ES-I3 (cell line): ENCODE results near the gene SERF2.
"Not testable (repeated sequence)": the region's sequence is repeated elsewhere in the genome, so short reads cannot be mapped to it uniquely, and the experiment has no call there.

Experiments used
- H3K36me3 ChIP-seq: 2 replicates; pipeline ENCODE4 v1.6.1; 2013; ENCODE audit warnings: mild to moderate bottlenecking, low read length, control low read depth, moderate library complexity; ENCODE audit not compliant: insufficient read depth
- H3K4me1 ChIP-seq: 2 replicates; pipeline ENCODE4 v1.6.1; 2013; ENCODE audit warnings: mild to moderate bottlenecking, control low read depth, low read length; ENCODE audit not compliant: insufficient read depth
- H3K9ac ChIP-seq: 2 replicates; pipeline ENCODE4 v1.6.1; 2013; ENCODE audit warnings: low read depth, mild to moderate bottlenecking, low read length, moderate library complexity
- H3K9me3 ChIP-seq: 2 replicates; pipeline ENCODE4 v1.6.1; 2013; ENCODE audit warnings: mild to moderate bottlenecking, low read length, moderate library complexity; ENCODE audit not compliant: control insufficient read depth, insufficient read depth

SERF2 gene

DNA sequence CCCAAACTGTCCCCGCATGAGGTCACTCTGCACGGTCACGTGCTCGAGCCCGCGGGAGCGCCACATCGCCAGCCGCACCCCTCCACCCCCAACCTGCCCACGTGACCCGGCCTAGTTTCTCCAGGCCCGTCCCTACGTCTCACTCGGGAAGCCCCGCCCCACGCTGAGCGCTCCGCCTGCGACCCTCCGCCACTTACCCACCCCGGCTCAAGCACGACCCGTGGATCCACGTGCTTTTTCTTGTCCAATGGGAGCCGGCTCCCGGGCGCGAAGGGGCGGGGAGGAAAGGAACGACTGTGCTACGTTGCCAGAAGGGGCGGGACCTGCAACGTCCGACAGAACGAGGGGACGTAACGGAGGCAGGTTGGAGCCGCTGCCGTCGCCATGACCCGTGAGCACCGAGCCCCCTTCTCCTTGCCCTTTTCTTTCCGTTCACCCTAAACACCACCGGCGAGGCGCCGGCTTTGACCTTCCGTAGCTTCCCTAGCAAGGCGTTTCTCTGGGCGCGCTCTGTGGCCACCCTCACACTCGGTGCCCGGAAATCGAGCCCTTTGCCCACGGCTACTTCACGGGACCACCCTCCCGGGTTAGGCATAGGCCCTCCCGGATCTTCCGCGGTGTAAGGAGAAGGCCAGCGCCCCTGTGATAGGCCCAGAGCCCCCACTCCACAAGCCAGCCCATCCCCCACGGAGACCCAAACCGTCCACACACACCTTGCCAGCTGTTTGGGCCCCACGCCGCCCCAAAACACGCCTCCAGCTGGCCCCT, at the start of gene SERF2:
TSS of gene SERF2 (plus strand) at position 328 of the 768 bp plus-strand sequence. CDS start at position 385, 57 bp downstream.
- Histone ChIP-seq H3K36me3 (peaks cover 18% of the 10 kb centered on the region), H3K9ac (peak within 1 kb of the TSS; percentile 83), H3K4me1 (peaks cover 15% of the 10 kb centered on the region; the same call in 1 of the 2 replicates), H3K9me3 (no peaks in the 10 kb centered on the region)

DNA sequence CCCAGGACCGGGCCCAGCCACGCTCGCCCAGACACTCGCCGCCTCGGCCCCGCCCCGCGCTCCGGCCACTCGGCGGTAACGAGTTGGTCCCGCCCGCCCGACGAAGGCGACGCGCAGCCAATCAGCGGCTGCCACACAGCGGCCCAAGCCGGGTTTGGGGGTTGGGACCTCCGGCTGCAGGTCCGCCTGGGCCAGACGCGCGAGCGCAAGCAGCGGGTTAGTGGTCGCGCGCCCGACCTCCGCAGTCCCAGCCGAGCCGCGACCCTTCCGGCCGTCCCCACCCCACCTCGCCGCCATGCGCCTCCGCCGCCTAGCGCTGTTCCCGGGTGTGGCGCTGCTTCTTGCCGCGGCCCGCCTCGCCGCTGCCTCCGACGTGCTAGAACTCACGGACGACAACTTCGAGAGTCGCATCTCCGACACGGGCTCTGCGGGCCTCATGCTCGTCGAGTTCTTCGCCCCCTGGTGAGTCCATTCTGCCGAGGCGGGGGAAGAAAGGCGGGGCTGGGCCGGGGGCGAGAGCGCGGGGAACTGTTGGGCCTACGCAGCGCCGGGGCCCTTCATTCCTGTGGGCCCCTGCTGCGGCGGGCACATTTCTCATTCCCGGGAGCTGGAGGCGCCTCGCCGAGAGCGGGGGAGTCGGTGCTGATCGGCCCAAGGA, 45.7 kb upstream of the SERF2 start, which contains the start of gene PDIA3:
TSS of gene PDIA3 (plus strand) at position 194 of the 658 bp plus-strand sequence. CDS start at position 296, 102 bp downstream.
- not testable (repeated sequence) for H3K36me3 ChIP-seq, H3K9me3 ChIP-seq, H3K4me1 ChIP-seq
- peak within 1 kb of the TSS; percentile 83 for H3K9ac ChIP-seq

DNA sequence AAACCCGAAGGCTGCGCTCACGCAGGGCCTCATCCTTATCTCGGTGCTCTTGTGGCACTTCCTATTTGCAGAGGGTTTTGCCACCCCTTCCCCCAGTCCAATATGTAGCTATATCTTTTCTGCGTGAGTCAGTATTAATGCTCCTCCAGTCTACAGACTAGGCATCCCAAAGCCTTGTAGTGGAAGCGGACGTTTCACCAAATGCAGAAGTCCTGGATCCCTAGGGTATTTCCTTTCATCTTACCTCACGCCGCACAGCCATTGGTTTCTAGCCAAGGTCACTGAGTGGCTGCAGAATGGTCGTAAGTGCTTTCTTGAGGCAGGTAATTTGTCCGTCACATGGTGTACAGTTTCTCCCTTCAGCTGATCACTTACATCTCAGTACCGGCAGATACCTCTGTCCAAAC, 45.2 kb upstream of the SERF2 start:
- H3K36me3 ChIP-seq, H3K9me3 ChIP-seq, H3K4me1 ChIP-seq: not testable (repeated sequence)
- H3K9ac ChIP-seq, result peak overlapping the region; percentile 83

DNA sequence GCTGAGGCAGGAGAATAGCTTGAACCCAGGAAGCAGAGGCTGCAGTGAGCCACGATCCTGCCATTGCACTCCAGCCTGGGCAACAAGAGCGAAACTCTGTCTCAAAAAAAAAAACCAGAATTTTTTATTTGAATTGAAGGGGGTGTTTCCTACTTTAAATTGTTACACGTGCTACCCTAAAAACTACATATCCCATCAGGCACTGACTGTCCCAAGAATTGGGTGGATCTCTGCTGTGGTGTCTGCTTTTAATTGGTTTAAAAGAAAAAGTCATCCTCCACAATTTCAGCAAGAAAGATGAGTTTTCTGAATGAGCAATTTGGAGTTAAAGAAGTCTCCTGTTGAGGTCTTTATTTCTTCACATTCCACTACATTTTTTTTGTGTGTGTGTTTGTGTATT, 43.7 kb upstream of the SERF2 start:
- Histone ChIP-seq H3K4me1 (no peaks in the 10 kb centered on the region; the same call in 1 of the 2 replicates), H3K9ac (no peak overlapping the region; the same call in 1 of the 2 replicates), H3K36me3 (no peaks in the 10 kb centered on the region; the same call in none of the 2 replicates), H3K9me3 (no peaks in the 10 kb centered on the region)

DNA sequence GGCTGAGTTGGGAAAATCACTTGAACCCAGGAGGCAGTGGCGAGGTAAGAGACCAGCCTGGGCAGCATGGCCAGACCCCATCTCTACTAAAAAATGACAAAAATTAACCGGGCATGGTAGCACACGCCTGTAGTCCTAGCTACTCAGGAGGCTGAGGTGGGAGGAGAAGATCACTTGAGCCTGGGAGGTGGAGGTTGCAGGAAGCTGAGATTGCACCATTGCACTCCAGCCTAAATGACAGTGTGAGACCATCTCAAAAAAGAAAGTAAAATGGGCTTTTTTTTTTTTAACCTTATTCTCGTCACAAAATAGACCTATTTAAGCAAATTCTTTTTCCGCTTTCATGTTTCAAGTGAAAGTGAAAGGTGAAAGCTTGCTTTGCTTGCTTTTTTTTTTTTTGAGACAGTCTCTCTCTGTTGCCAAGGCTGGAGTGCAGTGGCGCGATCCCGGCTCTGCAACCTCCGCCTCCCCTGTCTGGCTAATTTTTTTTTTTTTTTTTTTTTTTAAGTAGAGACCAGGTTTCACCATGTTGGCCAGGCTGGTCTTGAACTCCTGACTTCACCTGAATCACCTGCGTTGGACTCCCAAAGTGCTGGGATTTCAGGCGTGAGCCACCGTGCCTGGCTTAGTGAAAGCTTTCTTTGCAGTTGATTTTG, 42.3 kb upstream of the SERF2 start:
- Histone ChIP-seq H3K4me1 (no peaks in the 10 kb centered on the region; the same call in 1 of the 2 replicates), H3K9ac (no peak overlapping the region), H3K36me3 (peaks cover 4% of the 10 kb centered on the region), H3K9me3 (no peaks in the 10 kb centered on the region)

DNA sequence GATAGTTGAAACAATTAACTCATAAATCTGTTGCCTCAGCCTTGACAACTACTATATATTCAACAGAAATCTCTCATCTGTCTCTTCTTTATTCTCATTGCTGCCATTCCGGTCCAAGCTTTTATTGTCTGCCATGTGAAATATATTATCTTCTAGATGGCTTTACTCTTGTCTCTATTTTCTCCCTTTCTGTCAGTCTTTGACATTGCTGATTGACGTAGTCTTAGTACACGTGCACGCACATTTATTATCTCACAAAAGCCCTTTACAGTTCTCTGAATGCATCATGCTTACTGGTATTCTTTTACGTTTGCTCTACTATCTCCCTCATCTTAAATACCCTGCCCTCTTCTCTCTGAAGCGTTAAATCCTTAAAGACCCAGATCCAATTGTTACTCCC, 40.2 kb upstream of the SERF2 start:
- Histone ChIP-seq H3K36me3 (peaks cover 5% of the 10 kb centered on the region), H3K9me3 (no peaks in the 10 kb centered on the region), H3K9ac (no peak overlapping the region), H3K4me1 (no peaks in the 10 kb centered on the region; the same call in 1 of the 2 replicates)

DNA sequence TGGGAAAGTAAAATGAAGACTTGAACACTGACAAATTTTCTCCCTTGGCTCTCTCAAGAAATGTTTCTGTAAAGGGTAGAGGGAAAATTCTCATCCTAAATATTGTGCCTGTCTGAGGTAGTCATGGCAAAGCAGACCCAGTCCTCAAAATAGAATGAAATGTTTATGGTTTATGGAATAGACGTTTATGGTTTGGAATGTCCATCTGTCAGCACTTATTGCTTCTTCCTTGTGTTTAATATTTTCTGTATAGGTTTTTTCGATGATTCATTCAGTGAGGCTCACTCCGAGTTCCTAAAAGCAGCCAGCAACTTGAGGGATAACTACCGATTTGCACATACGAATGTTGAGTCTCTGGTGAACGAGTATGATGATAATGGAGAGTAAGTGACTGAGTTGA, 29.3 kb upstream of the SERF2 start:
- H3K36me3 ChIP-seq, result peaks cover 25% of the 10 kb centered on the region
- H3K9me3 ChIP-seq, result no peaks in the 10 kb centered on the region
- no peak overlapping the region for H3K9ac ChIP-seq
- H3K4me1 ChIP-seq, result no peaks in the 10 kb centered on the region

DNA sequence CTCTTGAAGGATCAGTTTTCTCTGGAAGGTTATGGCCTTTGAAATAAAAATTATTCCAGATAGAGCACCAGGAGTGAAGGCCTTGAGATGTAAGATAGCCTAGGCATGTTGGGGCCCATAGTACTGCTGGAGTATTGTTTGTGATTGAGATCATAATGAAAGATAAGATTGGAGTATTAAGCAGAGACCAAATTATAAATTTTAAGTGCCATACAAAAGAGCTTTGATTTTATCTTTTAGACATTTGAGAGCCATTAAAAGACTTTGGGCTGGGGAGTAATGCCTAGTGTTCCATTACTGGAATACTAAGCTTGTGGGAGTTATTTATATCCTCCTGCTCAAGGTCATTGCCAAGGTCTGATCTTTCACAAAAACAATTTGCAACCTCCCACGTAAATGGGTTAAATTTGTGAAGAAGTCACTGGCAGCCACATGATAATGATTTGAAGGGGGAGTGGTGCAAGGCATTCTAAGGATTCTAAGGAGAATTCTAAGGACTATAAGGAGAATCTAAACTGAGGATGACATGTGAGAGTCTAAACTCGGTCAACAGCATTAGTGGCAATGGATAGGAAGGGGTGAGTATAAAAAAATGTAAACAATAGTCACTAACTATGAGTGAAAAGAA, 28.2 kb upstream of the SERF2 start:
- Histone ChIP-seq H3K9ac (no peak overlapping the region), H3K36me3 (peaks cover 31% of the 10 kb centered on the region), H3K4me1 (no peaks in the 10 kb centered on the region), H3K9me3 (no peaks in the 10 kb centered on the region)

DNA sequence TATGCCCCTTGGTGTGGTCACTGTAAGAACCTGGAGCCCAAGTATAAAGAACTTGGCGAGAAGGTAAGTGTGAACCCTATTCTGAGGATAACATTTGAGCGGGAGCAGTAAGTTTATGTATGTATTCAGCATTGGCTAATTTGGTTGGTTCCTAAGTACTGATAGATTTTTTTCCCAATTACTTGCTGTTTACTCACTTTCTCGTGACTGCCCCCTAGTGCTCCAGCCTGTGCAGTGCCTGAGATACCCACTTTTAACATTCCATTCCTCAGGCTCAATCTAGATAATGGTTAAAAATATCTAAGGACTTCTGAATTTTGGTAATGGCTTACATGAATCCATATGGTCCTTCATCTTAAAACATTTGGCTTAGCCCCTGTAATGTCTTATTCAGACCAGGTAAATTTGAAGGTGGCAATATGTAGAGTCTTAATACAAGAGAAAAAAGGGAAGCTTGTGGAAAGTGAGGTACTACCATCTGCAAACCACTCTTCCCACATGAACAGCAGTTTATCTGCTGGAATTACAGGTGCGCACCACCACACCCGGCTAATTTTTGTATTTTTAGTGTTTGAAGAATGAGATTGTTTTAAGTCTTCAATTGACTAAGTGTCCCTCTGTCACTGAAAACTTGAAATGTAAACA, 22.4 kb upstream of the SERF2 start:
- Histone ChIP-seq H3K9ac (no peak overlapping the region), H3K9me3 (no peaks in the 10 kb centered on the region), H3K4me1 (no peaks in the 10 kb centered on the region), H3K36me3 (peaks cover 51% of the 10 kb centered on the region)

DNA sequence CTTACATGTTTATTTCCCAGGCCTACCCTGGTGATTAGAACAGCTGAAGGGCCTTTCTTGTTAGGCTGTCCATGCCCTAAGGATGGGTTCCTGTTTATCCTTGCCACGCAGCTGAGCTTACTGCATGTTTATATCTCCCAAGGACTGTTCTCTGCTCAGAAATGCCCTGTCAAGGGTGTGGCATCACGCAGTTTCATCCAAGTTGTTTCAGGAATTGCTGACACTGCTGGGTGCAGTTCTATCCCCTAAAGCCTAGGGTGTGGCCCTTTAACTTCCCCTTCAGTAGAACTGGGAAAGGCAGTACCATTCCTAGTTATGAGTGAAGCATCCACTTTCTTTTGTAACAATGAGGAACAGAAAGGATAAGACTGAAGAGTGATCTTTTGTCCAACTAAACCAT, 20.3 kb upstream of the SERF2 start:
- H3K4me1 ChIP-seq, result peaks cover 2% of the 10 kb centered on the region; the same call in 1 of the 2 replicates
- no peaks in the 10 kb centered on the region for H3K9me3 ChIP-seq
- peaks cover 37% of the 10 kb centered on the region for H3K36me3 ChIP-seq
- no peak overlapping the region for H3K9ac ChIP-seq

DNA sequence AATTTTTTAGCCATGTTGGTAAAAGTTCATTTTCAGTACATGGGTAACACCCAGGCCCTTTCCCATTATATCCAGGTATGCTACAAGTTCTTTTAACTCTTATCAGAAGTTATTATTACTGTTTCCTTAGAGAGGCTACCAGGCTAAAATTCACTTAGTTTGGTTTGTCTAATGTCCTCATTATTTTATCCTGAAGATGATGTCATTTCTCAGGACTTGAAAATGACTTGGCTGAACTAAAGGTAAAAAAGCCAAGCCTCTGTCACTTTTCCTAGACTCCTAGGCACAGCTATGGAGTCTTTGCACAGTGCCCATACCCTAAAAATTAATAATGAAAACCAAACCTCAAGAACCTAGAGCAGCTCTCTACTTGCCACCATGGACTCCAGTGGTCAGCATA, 19.5 kb upstream of the SERF2 start:
- H3K9me3 ChIP-seq, result no peaks in the 10 kb centered on the region
- H3K9ac ChIP-seq, result no peak overlapping the region
- H3K36me3 ChIP-seq, result peaks cover 35% of the 10 kb centered on the region
- peaks cover 2% of the 10 kb centered on the region; the same call in 1 of the 2 replicates for H3K4me1 ChIP-seq

DNA sequence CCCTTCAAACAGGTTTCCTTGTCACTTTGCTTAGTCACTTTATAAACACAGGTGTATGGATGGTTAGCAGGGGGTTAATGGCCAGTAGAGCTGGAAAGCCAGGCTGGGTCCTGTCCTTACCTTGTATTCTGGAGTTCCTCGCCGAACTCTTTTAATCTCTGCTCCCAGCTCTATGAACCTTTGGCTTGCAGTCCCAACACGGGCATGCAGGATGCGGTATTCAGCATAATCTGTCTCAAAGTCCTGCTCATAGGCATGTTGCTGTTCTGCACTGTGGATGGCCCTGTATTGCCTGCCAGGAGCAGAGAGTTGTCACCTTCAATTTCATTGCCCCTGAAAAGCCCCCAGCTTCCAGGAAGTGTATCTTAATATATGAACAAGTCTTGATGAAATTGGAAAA, 18.1 kb upstream of the SERF2 start:
- Histone ChIP-seq H3K9ac (no peak overlapping the region), H3K36me3 (peaks cover 29% of the 10 kb centered on the region), H3K9me3 (no peaks in the 10 kb centered on the region), H3K4me1 (peaks cover 2% of the 10 kb centered on the region; the same call in 1 of the 2 replicates)

DNA sequence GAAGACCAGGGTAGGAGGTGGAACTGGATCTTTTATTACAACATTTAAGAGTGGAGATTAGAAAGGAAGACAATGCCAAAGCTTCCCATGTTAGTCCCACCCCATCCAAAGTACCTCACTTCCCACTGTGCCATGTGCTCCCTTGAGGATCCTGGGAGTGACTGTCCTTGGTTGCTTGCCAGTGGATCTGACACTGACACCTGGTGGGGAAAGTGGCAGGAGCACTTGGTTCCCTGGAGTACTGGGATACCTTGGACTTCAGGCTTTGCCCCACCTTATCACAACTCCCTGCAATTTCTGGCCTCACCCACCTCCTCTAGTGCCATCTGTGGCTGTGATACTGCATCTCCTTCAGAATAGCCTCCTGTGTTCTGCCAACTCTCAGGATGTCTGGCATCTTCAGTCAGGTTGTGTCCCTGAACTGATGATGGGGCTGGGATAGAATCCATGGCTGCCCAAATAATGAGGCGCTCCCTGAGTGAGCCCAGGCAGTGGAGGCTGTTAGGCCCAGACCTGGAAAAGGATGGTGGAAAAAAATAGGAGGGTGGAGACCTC, 16.6 kb upstream of the SERF2 start:
- Histone ChIP-seq H3K9me3 (no peaks in the 10 kb centered on the region), H3K9ac (peak overlapping the region; percentile 73; the same call in 1 of the 2 replicates), H3K4me1 (peaks cover 2% of the 10 kb centered on the region; the same call in 1 of the 2 replicates), H3K36me3 (peaks cover 21% of the 10 kb centered on the region)
